Measurements from ENCODE around the gene SLC38A10. TPM values are rescaled to one million over a fixed set of nuclear protein-coding genes. Genes with fewer than 3 reads are reported as not detected.

SLC38A10 gene
- total RNA-seq, 1 experiment from 2014 or later: 121 TPM

DNA sequence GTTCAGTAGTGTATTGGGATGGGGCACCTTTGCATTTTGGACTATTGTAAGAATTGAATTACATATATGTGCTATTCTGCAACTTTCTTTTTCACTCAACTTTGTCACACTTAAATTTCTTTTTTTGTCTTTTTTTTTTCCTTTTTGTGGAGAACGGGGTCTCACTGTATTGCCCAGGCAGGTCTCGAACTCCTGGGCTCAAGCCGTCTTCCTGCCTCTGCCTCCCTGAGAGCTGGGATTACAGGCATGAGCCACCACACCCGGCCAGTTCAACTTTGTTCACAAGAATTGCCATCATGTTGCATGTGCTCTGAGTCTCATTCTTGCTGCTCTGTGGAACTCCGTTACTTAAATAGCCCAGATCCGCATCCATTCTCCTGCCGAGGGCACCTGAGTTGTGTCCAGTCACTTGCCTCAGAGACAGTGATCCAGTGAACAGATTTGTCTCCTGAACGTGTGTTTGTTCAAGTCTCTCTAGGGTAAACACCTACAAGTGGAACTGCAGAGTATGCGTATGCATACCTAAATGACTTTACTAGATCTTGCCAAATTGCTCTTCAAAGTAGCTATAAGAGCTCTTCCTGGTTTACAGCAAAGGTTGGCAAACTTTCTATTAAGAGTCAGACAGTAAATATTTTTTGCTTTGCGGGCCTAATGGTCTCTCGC, 3.4 kb upstream of the SLC38A10 start:
- no TSS peak for BruUV-seq (replicated peaks)
- TF ChIP-seq, protein P1, sequence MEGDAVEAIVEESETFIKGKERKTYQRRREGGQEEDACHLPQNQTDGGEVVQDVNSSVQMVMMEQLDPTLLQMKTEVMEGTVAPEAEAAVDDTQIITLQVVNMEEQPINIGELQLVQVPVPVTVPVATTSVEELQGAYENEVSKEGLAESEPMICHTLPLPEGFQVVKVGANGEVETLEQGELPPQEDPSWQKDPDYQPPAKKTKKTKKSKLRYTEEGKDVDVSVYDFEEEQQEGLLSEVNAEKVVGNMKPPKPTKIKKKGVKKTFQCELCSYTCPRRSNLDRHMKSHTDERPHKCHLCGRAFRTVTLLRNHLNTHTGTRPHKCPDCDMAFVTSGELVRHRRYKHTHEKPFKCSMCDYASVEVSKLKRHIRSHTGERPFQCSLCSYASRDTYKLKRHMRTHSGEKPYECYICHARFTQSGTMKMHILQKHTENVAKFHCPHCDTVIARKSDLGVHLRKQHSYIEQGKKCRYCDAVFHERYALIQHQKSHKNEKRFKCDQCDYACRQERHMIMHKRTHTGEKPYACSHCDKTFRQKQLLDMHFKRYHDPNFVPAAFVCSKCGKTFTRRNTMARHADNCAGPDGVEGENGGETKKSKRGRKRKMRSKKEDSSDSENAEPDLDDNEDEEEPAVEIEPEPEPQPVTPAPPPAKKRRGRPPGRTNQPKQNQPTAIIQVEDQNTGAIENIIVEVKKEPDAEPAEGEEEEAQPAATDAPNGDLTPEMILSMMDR (IDR thresholded peaks at IDR 0.05; ENCODE audit: unreplicated experiment): no peak
- no peak for DNase-seq
- Mint-ChIP-seq H3K4me1 (ENCODE audit: low read depth, unreplicated experiment) (peaks cover 8% of the 10 kb centered on the region), H3K27me3 (ENCODE audit: unreplicated experiment) (peaks cover 30% of the 10 kb centered on the region), H3K27ac (ENCODE audit: unreplicated experiment) (no peak overlapping the region), H3K36me3 (ENCODE audit: insufficient read depth, unreplicated experiment) (peaks cover 37% of the 10 kb centered on the region), H3K4me3 (ENCODE audit: low read depth, unreplicated experiment) (no peak overlapping the region), H3K9me3 (ENCODE audit: low read depth, unreplicated experiment) (no peaks in the 10 kb centered on the region)
- intact Hi-C loops (cut with micrococcal nuclease; ENCODE audit: unreplicated experiment): loop anchor here (10.0 kb wide), 1 partner anchor 186 kb away; no protein-coding TSS in a partner anchor
- CTCF ChIA-PET: interaction anchor here (1.1 kb wide), 1 partner anchor 10 kb away, joined by 4 read pairs; no protein-coding TSS in a partner anchor

DNA sequence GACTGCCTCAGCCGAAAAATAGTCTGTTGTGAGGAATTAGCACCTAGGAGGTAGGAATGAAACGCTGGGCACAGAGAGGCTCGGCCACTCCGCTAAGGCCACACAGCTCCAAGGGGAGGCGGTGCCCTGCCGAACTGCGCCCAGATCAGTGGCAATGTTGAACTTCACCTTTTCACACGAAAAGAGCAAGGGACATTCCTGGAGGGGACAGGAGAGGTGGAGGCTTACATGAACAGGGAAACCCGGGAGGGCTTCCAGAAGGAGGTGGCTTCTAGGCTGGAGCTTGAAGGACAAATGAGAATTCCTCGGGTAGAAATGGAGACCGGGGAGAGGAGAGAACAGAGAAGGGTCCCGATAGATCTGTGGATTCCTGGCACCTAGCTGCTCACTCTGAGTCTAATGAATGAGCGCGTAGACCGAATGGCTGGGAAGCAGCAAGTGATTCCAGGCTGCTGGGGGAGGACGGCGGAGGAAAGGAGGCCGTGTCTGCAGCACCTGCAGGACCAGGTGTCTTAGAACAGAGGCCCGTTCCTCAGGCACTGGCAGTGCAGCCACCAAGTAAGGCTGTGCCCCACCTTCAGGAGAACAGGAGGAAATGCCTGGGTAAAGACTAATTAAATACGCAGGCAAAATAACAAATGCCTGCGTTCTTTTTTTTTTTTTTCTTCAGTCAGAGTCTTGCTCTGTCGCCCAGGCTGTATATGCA, 722 bp upstream of the SLC38A10 start:
- peak; percentile 80 for DNase-seq
- CTCF ChIA-PET: interaction anchor here (0.6 to 1.3 kb wide), 5 partner anchors 13 to 189 kb away, joined by 3 to 7 read pairs (median 5); no protein-coding TSS in a partner anchor
- H3K4me1 Mint-ChIP-seq (ENCODE audit: low read depth, unreplicated experiment): peaks cover 8% of the 10 kb centered on the region
- BruUV-seq (replicated peaks): TSS peak; percentile 73
- peak overlapping the region; percentile 98 for H3K4me3 Mint-ChIP-seq (ENCODE audit: low read depth, unreplicated experiment)
- no peaks in the 10 kb centered on the region for H3K9me3 Mint-ChIP-seq (ENCODE audit: low read depth, unreplicated experiment)
- H3K27me3 Mint-ChIP-seq (ENCODE audit: unreplicated experiment): peaks cover 11% of the 10 kb centered on the region
- TF ChIP-seq, protein P1 (IDR thresholded peaks at IDR 0.05; ENCODE audit: unreplicated experiment): peak; percentile 61
- intact Hi-C loops (cut with micrococcal nuclease; ENCODE audit: unreplicated experiment): loop anchor here (10.0 kb wide), 1 partner anchor 189 kb away; no protein-coding TSS in a partner anchor
- peaks cover 41% of the 10 kb centered on the region for H3K36me3 Mint-ChIP-seq (ENCODE audit: insufficient read depth, unreplicated experiment)
- peak overlapping the region; percentile 59 for H3K27ac Mint-ChIP-seq (ENCODE audit: unreplicated experiment)

DNA sequence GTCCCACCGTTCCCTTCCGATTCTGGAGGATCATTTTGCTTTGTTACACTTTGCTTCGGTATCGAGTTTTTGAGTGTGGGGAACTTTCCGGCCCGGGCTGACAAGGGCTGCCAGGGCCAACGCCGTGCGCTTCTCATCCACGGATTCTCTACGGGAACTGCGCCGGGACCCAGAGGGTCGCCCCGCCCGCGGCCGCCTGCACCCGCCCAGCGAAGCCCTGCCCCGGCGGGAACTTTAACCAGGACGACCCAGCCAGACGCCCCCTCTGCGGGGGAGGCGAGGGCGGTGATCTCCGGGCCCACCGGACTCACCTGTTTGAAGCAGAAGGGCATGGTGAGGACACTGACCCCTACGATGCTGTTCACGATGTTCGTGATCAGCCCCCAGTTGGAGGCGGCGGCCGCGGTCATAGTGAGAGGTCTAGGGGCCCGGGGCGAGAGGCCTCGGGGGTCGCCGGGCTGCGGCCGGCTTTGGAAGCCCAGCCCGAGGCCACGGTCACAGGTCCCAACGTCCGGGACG, 536 bp downstream of the SLC38A10 start:
- TF ChIP-seq, protein P1 (IDR thresholded peaks at IDR 0.05; ENCODE audit: unreplicated experiment): no peak
- peak; percentile 36 for DNase-seq
- Mint-ChIP-seq H3K4me1 (ENCODE audit: low read depth, unreplicated experiment) (peaks cover 8% of the 10 kb centered on the region), H3K27me3 (ENCODE audit: unreplicated experiment) (no peaks in the 10 kb centered on the region), H3K36me3 (ENCODE audit: insufficient read depth, unreplicated experiment) (peaks cover 43% of the 10 kb centered on the region), H3K4me3 (ENCODE audit: low read depth, unreplicated experiment) (peak overlapping the region; percentile 98), H3K9me3 (ENCODE audit: low read depth, unreplicated experiment) (no peaks in the 10 kb centered on the region), H3K27ac (ENCODE audit: unreplicated experiment) (peak overlapping the region; percentile 91)
- intact Hi-C loops (cut with micrococcal nuclease; ENCODE audit: unreplicated experiment): loop anchor here (10.0 kb wide), 1 partner anchor 190 kb away; no protein-coding TSS in a partner anchor
- BruUV-seq (replicated peaks): no TSS peak
- CTCF ChIA-PET: interaction anchor here (0.9 to 1.2 kb wide), 2 partner anchors 15 to 190 kb away, joined by 3 to 7 read pairs; no protein-coding TSS in a partner anchor

DNA sequence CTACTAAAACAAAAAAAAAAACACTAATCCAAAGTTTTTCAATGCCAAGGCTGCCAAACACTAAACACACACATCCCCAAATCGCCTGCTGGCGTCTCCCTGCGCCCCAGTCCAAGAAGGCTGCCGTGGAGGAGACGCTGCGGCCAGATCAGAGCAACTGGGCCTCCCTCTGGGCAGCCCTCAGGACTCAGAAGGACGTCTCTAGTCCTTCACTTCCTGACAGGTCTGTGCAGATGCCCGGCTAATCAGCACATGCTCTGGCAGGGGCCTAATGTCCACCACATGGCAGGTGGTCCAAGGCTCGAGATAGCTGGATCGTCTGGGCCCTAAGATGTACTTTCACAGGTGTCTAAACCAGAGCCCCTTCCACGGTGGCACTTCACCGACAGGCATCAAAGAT, 2.7 kb downstream of the SLC38A10 start:
- H3K27ac Mint-ChIP-seq (ENCODE audit: unreplicated experiment): no peak overlapping the region
- intact Hi-C loops (cut with micrococcal nuclease; ENCODE audit: unreplicated experiment): loop anchor here (10.0 kb wide), 1 partner anchor 192 kb away; no protein-coding TSS in a partner anchor
- H3K27me3 Mint-ChIP-seq (ENCODE audit: unreplicated experiment): no peaks in the 10 kb centered on the region
- peaks cover 8% of the 10 kb centered on the region for H3K4me1 Mint-ChIP-seq (ENCODE audit: low read depth, unreplicated experiment)
- TF ChIP-seq, protein P1 (IDR thresholded peaks at IDR 0.05; ENCODE audit: unreplicated experiment): no peak
- CTCF ChIA-PET: interaction anchor here (0.6 to 0.8 kb wide), 2 partner anchors 34 to 192 kb away, joined by 3 to 9 read pairs; no protein-coding TSS in a partner anchor
- BruUV-seq (replicated peaks): no TSS peak
- no peaks in the 10 kb centered on the region for H3K9me3 Mint-ChIP-seq (ENCODE audit: low read depth, unreplicated experiment)
- DNase-seq: no peak
- no peak overlapping the region for H3K4me3 Mint-ChIP-seq (ENCODE audit: low read depth, unreplicated experiment)
- H3K36me3 Mint-ChIP-seq (ENCODE audit: insufficient read depth, unreplicated experiment): peaks cover 43% of the 10 kb centered on the region

Measured in Calu3 (cell line).